ENCODE results near the gene KLHL6.
"Not testable (repeated sequence)": the region's sequence is repeated elsewhere in the genome, so short reads cannot be mapped to it uniquely, and the experiment has no call there.

Gene KLHL6

GRCh38 chr3:183515968-183516851 is 39.3 kb downstream of the KLHL6 start:
- TF ChIP-seq CTCF (conservative IDR thresholded peaks at IDR 0.05; ENCODE audit: low read depth, low read length), result no peak
- DNase-seq (ENCODE audit: low read depth), result no peak
- no peak overlapping the region for H3K4me3 ChIP-seq (ENCODE audit: low read depth, low read length)

GRCh38 chr3:183514021-183514420 is 41.5 kb downstream of the KLHL6 start:
- no peak for TF ChIP-seq CTCF (conservative IDR thresholded peaks at IDR 0.05; ENCODE audit: low read depth, low read length)
- DNase-seq (ENCODE audit: low read depth), result no peak
- H3K4me3 ChIP-seq (ENCODE audit: low read depth, low read length), result no peak overlapping the region

GRCh38 chr3:183513046-183513706 is 42.3 kb downstream of the KLHL6 start:
- TF ChIP-seq CTCF (conservative IDR thresholded peaks at IDR 0.05; ENCODE audit: low read depth, low read length), result no peak
- DNase-seq (ENCODE audit: low read depth), result no peak
- no peak overlapping the region for H3K4me3 ChIP-seq (ENCODE audit: low read depth, low read length)

GRCh38 chr3:183511286-183512131 is 44.0 kb downstream of the KLHL6 start:
- DNase-seq (ENCODE audit: low read depth); H3K4me3 ChIP-seq (ENCODE audit: low read depth, low read length): not testable (repeated sequence)

GRCh38 chr3:183508821-183509220 is 46.7 kb downstream of the KLHL6 start:
- no peak for TF ChIP-seq CTCF (conservative IDR thresholded peaks at IDR 0.05; ENCODE audit: low read depth, low read length)
- DNase-seq (ENCODE audit: low read depth), result no peak
- H3K4me3 ChIP-seq (ENCODE audit: low read depth, low read length), result no peak overlapping the region

- no peak for DNase-seq (ENCODE audit: low read depth)
- TF ChIP-seq CTCF (conservative IDR thresholded peaks at IDR 0.05; ENCODE audit: low read depth, low read length), result no peak
- no peak overlapping the region for H3K4me3 ChIP-seq (ENCODE audit: low read depth, low read length)
These were observed 48.0 kb downstream of the KLHL6 start for GRCh38 chr3:183507551-183507950.

Measured in choroid plexus epithelial cell (primary cell).